H1 (cell line): ENCODE data around the gene HOXB6. TPM values are rescaled to one million over a fixed set of nuclear protein-coding genes. Genes with fewer than 3 reads are reported as not detected.

ENCODE experiments used
- ASH2L ChIP-seq: fragments of 200-600, 300-600 bp; sonication (generic); IDR thresholded peaks from one replicate; pipeline ENCODE4 v1.7.1; 2017; ENCODE audit warnings: low read length
- BCL11A ChIP-seq, 2 experiments: IDR thresholded peaks; one replicate each; pipeline ENCODE4 v1.6.1; 2011; ENCODE audit warnings: low read depth in 2 of 2, low read length in 2 of 2, mild to moderate bottlenecking in 2 of 2
- CBX5 ChIP-seq: fragments of 300-800, 300-1000 bp; sonication (generic); IDR thresholded peaks from 2 replicates; pipeline ENCODE4 v1.7.1; 2016; ENCODE audit warnings: antibody characterized with exemption, low read length, low read depth
- EZH2 ChIP-seq: fragments of 200-600 bp; sonication (generic); IDR thresholded peaks from 2 replicates; pipeline ENCODE4 v1.7.1; 2012; ENCODE audit warnings: low read depth, mild to moderate bottlenecking, moderate library complexity, low read length, inconsistent platforms; ENCODE audit not compliant: severe bottlenecking
- FOSL1 ChIP-seq: IDR thresholded peaks from 2 replicates; pipeline ENCODE4 v1.6.1; 2011; ENCODE audit warnings: mild to moderate bottlenecking, low read depth, low read length, moderate library complexity; ENCODE audit not compliant: insufficient read depth
- JUN ChIP-seq: IDR thresholded peaks from 2 replicates; pipeline ENCODE4 v1.6.1; 2011; ENCODE audit warnings: low read depth, mild to moderate bottlenecking, improper control_type of control experiment, low read length
- POLR2AphosphoS5 ChIP-seq: IDR thresholded peaks from 2 replicates; pipeline ENCODE4 v1.6.1; 2011; ENCODE audit warnings: low read depth, low read length
- RFX5 ChIP-seq: IDR thresholded peaks from 2 replicates; pipeline ENCODE4 v1.6.1; 2011; ENCODE audit warnings: low read depth, low read length, improper control_type of control experiment, borderline replicate concordance
- SIN3A ChIP-seq, 2 experiments: IDR thresholded peaks in 1 of 2; conservative IDR thresholded peaks in 1 of 2; 2 replicates each; pipeline ENCODE4 v1.6.1; 2011 to 2012; ENCODE audit warnings: low read length in 2 of 2, improper control_type of control experiment in 1 of 2, low read depth in 1 of 2, mild to moderate bottlenecking in 1 of 2
- SRF ChIP-seq: IDR thresholded peaks from 2 replicates; pipeline ENCODE4 v1.6.1; 2011; ENCODE audit warnings: mild to moderate bottlenecking, low read depth, low read length, moderate library complexity
- TAF1 ChIP-seq: IDR thresholded peaks from 2 replicates; pipeline ENCODE4 v1.6.1; 2011; ENCODE audit warnings: mild to moderate bottlenecking, low read depth, low read length
- TBP ChIP-seq: IDR thresholded peaks from 2 replicates; pipeline ENCODE4 v1.6.1; 2011; ENCODE audit warnings: low read depth, low read length, improper control_type of control experiment
- polyA plus RNA-seq, 7 experiments: library from polyadenylated mRNA; depleted of rRNA in 3 of 7; stranded (reverse) in 5 of 7; unstranded in 2 of 7; fragments of >200 nt in 5 of 7; fragments of 200-250 nt in 2 of 7; gene quantifications; 1 replicate in 5 of 7; 2 replicates in 1 of 7; 4 replicates in 1 of 7; pipeline versions ENCODE4 v1.2.1 to v1.2.3, GENCODE V29; 2011 to 2013; ENCODE audit warnings: missing spikeins in 2 of 7, mixed read lengths in 2 of 7
- total RNA-seq: library from RNA; stranded (reverse); fragmentation: NEBNext Ultra II Directional; extraction: Animal tissue kit (Norgen Biotek cat#: 25700); gene quantifications from 2 replicates; pipeline ENCODE4 v1.2.1, GENCODE V29; 2021
- TF ChIP-seq, protein P1 (sequence below): IDR thresholded peaks from 2 replicates; pipeline ENCODE4 v1.6.1; 2011; ENCODE audit warnings: low read length, improper control_type of control experiment

HOXB6 gene
- total and polyA plus RNA-seq, 2 of the 8 experiments (the other 6 are each of a cell fraction or from before 2014, with no cell fraction given): not detected

GRCh38 chr17:48623583-48623982 lies 18.8 kb upstream of the HOXB6 start (continued):
- peak; percentile 32 for TF ChIP-seq EZH2
- no peak for TF ChIP-seq TBP
- no peak for TF ChIP-seq SIN3A (conservative IDR thresholded peaks at IDR 0.05 in 1 of 2, IDR thresholded peaks at IDR 0.05 in 1 of 2; ENCODE audit: low read depth in 1 of 2, low read length in 2 of 2)
- TF ChIP-seq BCL11A (IDR thresholded peaks at IDR 0.05; ENCODE audit: low read depth in 2 of 2, low read length in 2 of 2): no peak
- no peak for TF ChIP-seq POLR2AphosphoS5
- no peak for TF ChIP-seq TAF1
- TF ChIP-seq, protein P1, sequence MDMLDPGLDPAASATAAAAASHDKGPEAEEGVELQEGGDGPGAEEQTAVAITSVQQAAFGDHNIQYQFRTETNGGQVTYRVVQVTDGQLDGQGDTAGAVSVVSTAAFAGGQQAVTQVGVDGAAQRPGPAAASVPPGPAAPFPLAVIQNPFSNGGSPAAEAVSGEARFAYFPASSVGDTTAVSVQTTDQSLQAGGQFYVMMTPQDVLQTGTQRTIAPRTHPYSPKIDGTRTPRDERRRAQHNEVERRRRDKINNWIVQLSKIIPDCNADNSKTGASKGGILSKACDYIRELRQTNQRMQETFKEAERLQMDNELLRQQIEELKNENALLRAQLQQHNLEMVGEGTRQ: no peak
- no peak for TF ChIP-seq RFX5
- TF ChIP-seq SRF: no peak
- no peak for TF ChIP-seq ASH2L
- TF ChIP-seq CBX5: no peak
- no peak for TF ChIP-seq JUN
- TF ChIP-seq FOSL1: no peak
